Neural cell (in vitro differentiated cells): ENCODE results near the gene CRYGS. TPM values are rescaled to one million over a fixed set of nuclear protein-coding genes. Genes with fewer than 3 reads are reported as not detected.
"Not testable (repeated sequence)": the region's sequence is repeated elsewhere in the genome, so short reads cannot be mapped to it uniquely, and the experiment has no call there.

ENCODE experiments used
- H2AFZ ChIP-seq: fragments of 200-600, 300-800 bp; sonication (generic), shearing (Covaris generic); 2 replicates; pipeline ENCODE4 v1.6.0; 2014; ENCODE audit warnings: low read depth, mild to moderate bottlenecking, antibody characterized with exemption, low read length, moderate library complexity
- H3F3A ChIP-seq: fragments of 200-600 bp; shearing (Covaris generic); 2 replicates; pipeline ENCODE4 v1.6.1; 2016; ENCODE audit warnings: mild to moderate bottlenecking, moderate library complexity, mixed read lengths, antibody characterized with exemption, low read length; ENCODE audit not compliant: insufficient read depth, poor library complexity, severe bottlenecking
- H3K27ac ChIP-seq: fragments of 200-600, 300-800 bp; sonication (generic), shearing (Covaris generic); 2 replicates; pipeline ENCODE4 v1.5.1; 2014; ENCODE audit warnings: mild to moderate bottlenecking, low read length, moderate library complexity
- H3K27me3 ChIP-seq: fragments of 300-800, 200-600 bp; sonication (generic), shearing (Covaris generic); 2 replicates; pipeline ENCODE4 v1.6.0; 2014; ENCODE audit warnings: mild to moderate bottlenecking, low read depth, low read length, moderate library complexity; ENCODE audit not compliant: insufficient read depth
- H3K36me3 ChIP-seq: fragments of 300-800, 200-600 bp; sonication (generic), shearing (Covaris generic); 2 replicates; pipeline ENCODE4 v1.5.1; 2014; ENCODE audit warnings: mild to moderate bottlenecking, antibody characterized with exemption, low read length, moderate library complexity; ENCODE audit not compliant: insufficient read depth
- H3K4me2 ChIP-seq: fragments of 300-800, 200-600 bp; sonication (generic), shearing (Covaris generic); 2 replicates; pipeline ENCODE4 v1.6.0; 2014; ENCODE audit warnings: mild to moderate bottlenecking, low read length
- H3K4me3 ChIP-seq: fragments of 300-800, 200-600 bp; sonication (generic), shearing (Covaris generic); 2 replicates; pipeline ENCODE4 v1.5.1; 2014; ENCODE audit warnings: mild to moderate bottlenecking, low read length, moderate library complexity
- H3K79me2 ChIP-seq: fragments of 200-600 bp; shearing (Covaris generic); replicated peaks from 2 replicates; pipeline ENCODE4 v1.6.0; 2014; ENCODE audit warnings: mild to moderate bottlenecking, low read length, moderate library complexity; ENCODE audit not compliant: insufficient read depth
- H3K9ac ChIP-seq: fragments of 300-800, 200-600 bp; sonication (generic), shearing (Covaris generic); 2 replicates; pipeline ENCODE4 v1.6.1; 2016; ENCODE audit warnings: mild to moderate bottlenecking, low read length, mixed read lengths
- H3K9me2 ChIP-seq: fragments of 200-600 bp; shearing (Covaris generic); 2 replicates; pipeline ENCODE4 v1.6.1; 2016; ENCODE audit warnings: mild to moderate bottlenecking, low read length, mixed read lengths; ENCODE audit not compliant: insufficient read depth
- H3K9me3 ChIP-seq: fragments of 200-600, 300-800 bp; sonication (generic), shearing (Covaris generic); 2 replicates; pipeline ENCODE4 v1.6.1; 2016; ENCODE audit warnings: mild to moderate bottlenecking, mixed run types, low read length, moderate library complexity, mixed read lengths
- H4K20me1 ChIP-seq: fragments of 200-600 bp; shearing (Covaris generic); 2 replicates; pipeline ENCODE4 v1.6.1; 2016; ENCODE audit warnings: mild to moderate bottlenecking, mixed run types; ENCODE audit not compliant: insufficient read depth
- EP300 ChIP-seq: fragments of 450-650 bp; conservative IDR thresholded peaks from 2 replicates; pipeline ENCODE4 v1.6.1; 2014; ENCODE audit warnings: antibody characterized with exemption, mild to moderate bottlenecking, moderate library complexity; ENCODE audit not compliant: poor library complexity, severe bottlenecking
- EZH2 ChIP-seq: fragments of 200-600, 300-800 bp; shearing (Covaris generic), sonication (generic); IDR thresholded peaks from 2 replicates; pipeline ENCODE4 v1.6.1; 2014; ENCODE audit warnings: antibody characterized with exemption, low read length, borderline replicate concordance, mild to moderate bottlenecking; ENCODE audit not compliant: insufficient read depth, poor library complexity, severe bottlenecking
- MXI1 ChIP-seq: fragments of 450-650 bp; conservative IDR thresholded peaks from 2 replicates; pipeline ENCODE4 v1.6.1; 2014; ENCODE audit warnings: antibody characterized with exemption, mild to moderate bottlenecking; ENCODE audit not compliant: poor library complexity, severe bottlenecking
- POLR2AphosphoS5 ChIP-seq: IDR thresholded peaks from 2 replicates; pipeline ENCODE4 v1.6.1; 2012
- RAD21 ChIP-seq: fragments of 450-650 bp; conservative IDR thresholded peaks from 2 replicates; pipeline ENCODE4 v1.6.1; 2014; ENCODE audit warnings: antibody characterized with exemption, mild to moderate bottlenecking, moderate library complexity
- SMC3 ChIP-seq: fragments of 450-650 bp; conservative IDR thresholded peaks from 2 replicates; pipeline ENCODE4 v1.6.1; 2014; ENCODE audit warnings: antibody characterized with exemption, mild to moderate bottlenecking, moderate library complexity; ENCODE audit not compliant: poor library complexity
- TAF1 ChIP-seq: IDR thresholded peaks from 2 replicates; pipeline ENCODE4 v1.6.1; 2012; ENCODE audit warnings: low read depth
- polyA plus RNA-seq: library from polyadenylated mRNA; depleted of rRNA; stranded (reverse); fragments of >200 nt; gene quantifications from 2 replicates; pipeline ENCODE4 v1.2.3, GENCODE V29; 2014
- TF ChIP-seq, protein P1 (sequence below): IDR thresholded peaks from 2 replicates; pipeline ENCODE4 v1.6.1; 2012; ENCODE audit warnings: borderline replicate concordance
- TF ChIP-seq, protein P2 (sequence below): fragments of 450-650 bp; IDR thresholded peaks from 2 replicates; pipeline ENCODE4 v1.5.1; 2014; ENCODE audit warnings: antibody characterized with exemption, mild to moderate bottlenecking, moderate library complexity; ENCODE audit not compliant: poor library complexity, severe bottlenecking

CRYGS gene
- polyA plus RNA-seq, 1 donor from 2014 or later, result 7.7 TPM

DNA sequence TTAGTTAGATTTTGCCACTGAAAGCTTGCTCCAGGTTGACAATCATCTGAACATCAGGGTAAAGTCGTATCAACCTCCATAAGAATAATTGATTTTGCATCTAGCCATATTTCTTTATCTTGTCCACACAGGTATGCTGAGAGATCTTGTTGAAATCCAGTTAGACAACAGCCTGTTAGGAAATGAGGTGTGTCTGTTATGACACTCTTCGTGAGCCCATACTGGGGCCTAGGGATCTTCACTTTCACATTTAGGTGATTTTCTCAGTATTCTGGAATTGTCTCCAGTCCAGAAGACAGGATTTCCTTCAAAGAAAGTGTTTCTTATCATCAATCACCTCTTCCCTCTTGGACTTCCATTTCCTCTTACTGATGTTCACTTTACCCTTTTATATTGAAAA is 44.5 kb upstream of the CRYGS start:
- H3K4me3 ChIP-seq, result no peak overlapping the region
- no peak overlapping the region for H3K27ac ChIP-seq
- H3K27me3 ChIP-seq, result no peaks in the 10 kb centered on the region
- H3K9ac ChIP-seq, result no peak overlapping the region
- no peaks in the 10 kb centered on the region for H3F3A ChIP-seq
- no peak overlapping the region for H3K4me2 ChIP-seq
- no peaks in the 10 kb centered on the region for H3K9me3 ChIP-seq
- no peaks in the 10 kb centered on the region for H3K36me3 ChIP-seq
- H3K79me2 ChIP-seq, result no peaks in the 10 kb centered on the region
- H2AFZ ChIP-seq, result no peak overlapping the region
- no peaks in the 10 kb centered on the region for H3K9me2 ChIP-seq
- TF ChIP-seq EZH2, result no peak
- no peak for TF ChIP-seq POLR2AphosphoS5
- TF ChIP-seq, protein P1, sequence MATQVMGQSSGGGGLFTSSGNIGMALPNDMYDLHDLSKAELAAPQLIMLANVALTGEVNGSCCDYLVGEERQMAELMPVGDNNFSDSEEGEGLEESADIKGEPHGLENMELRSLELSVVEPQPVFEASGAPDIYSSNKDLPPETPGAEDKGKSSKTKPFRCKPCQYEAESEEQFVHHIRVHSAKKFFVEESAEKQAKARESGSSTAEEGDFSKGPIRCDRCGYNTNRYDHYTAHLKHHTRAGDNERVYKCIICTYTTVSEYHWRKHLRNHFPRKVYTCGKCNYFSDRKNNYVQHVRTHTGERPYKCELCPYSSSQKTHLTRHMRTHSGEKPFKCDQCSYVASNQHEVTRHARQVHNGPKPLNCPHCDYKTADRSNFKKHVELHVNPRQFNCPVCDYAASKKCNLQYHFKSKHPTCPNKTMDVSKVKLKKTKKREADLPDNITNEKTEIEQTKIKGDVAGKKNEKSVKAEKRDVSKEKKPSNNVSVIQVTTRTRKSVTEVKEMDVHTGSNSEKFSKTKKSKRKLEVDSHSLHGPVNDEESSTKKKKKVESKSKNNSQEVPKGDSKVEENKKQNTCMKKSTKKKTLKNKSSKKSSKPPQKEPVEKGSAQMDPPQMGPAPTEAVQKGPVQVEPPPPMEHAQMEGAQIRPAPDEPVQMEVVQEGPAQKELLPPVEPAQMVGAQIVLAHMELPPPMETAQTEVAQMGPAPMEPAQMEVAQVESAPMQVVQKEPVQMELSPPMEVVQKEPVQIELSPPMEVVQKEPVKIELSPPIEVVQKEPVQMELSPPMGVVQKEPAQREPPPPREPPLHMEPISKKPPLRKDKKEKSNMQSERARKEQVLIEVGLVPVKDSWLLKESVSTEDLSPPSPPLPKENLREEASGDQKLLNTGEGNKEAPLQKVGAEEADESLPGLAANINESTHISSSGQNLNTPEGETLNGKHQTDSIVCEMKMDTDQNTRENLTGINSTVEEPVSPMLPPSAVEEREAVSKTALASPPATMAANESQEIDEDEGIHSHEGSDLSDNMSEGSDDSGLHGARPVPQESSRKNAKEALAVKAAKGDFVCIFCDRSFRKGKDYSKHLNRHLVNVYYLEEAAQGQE, result no peak
- TF ChIP-seq, protein P2, sequence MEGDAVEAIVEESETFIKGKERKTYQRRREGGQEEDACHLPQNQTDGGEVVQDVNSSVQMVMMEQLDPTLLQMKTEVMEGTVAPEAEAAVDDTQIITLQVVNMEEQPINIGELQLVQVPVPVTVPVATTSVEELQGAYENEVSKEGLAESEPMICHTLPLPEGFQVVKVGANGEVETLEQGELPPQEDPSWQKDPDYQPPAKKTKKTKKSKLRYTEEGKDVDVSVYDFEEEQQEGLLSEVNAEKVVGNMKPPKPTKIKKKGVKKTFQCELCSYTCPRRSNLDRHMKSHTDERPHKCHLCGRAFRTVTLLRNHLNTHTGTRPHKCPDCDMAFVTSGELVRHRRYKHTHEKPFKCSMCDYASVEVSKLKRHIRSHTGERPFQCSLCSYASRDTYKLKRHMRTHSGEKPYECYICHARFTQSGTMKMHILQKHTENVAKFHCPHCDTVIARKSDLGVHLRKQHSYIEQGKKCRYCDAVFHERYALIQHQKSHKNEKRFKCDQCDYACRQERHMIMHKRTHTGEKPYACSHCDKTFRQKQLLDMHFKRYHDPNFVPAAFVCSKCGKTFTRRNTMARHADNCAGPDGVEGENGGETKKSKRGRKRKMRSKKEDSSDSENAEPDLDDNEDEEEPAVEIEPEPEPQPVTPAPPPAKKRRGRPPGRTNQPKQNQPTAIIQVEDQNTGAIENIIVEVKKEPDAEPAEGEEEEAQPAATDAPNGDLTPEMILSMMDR, result no peak
- TF ChIP-seq MXI1, result no peak
- no peak for TF ChIP-seq TAF1
- TF ChIP-seq SMC3, result no peak
- no peak for TF ChIP-seq RAD21
- no peak for TF ChIP-seq EP300
- H4K20me1 ChIP-seq, result no peaks in the 10 kb centered on the region

DNA sequence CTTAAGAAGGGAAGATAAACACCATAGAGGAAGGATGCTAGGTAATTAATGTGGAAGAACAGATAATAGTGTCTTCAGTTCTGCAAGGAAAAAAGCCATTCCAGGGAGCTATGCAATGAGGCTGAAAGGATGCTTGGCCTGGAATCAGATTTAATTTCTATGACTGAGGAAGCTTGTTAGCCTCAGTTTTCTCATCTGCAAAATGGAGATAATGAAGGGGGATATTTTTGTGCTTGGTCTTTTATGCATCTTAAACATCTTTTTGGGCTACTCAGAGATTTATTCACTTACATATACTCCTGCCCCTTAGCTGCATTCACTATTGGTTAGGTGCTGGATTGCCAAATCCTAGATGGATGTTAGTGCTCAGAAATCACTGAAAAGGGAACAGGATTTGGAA is 43.0 kb upstream of the CRYGS start:
- H3K4me2 ChIP-seq, result no peak overlapping the region

DNA sequence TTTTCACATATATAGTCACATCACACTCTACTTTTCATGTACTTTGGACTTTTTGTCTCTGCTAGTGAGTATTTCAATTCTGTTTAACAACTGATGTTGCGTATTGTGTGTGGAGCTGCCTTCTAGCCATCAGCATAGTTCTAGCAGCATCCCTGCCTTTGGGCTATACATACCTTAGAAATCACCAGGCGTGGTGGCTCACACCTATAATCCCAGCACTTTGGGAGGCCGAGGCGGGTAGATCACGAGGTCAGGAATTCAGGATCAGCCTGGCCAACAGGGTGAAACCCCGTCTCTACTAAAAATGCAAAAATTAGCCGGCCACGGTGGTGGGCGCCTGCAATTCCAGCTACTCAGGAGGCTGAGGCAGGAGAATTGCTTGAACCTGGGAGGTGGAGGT is 42.1 kb upstream of the CRYGS start:
- not testable (repeated sequence) for H3K79me2 ChIP-seq, H3K36me3 ChIP-seq, H3K9ac ChIP-seq, H2AFZ ChIP-seq, H3F3A ChIP-seq, H4K20me1 ChIP-seq, H3K4me2 ChIP-seq, H3K9me2 ChIP-seq, H3K27me3 ChIP-seq, H3K27ac ChIP-seq, H3K4me3 ChIP-seq, H3K9me3 ChIP-seq

More for the DNA sequence above, 43.0 kb upstream of the CRYGS start:
- Histone ChIP-seq H4K20me1 (no peaks in the 10 kb centered on the region), H3K9ac (no peak overlapping the region), H3K4me3 (no peak overlapping the region), H3K9me2 (no peaks in the 10 kb centered on the region), H3K27ac (no peak overlapping the region), H3K9me3 (no peaks in the 10 kb centered on the region), H3K27me3 (no peaks in the 10 kb centered on the region), H2AFZ (no peak overlapping the region), H3K36me3 (no peaks in the 10 kb centered on the region), H3K79me2 (no peaks in the 10 kb centered on the region), H3F3A (no peaks in the 10 kb centered on the region)
- TF ChIP-seq MXI1 (no peak), EZH2 (no peak), SMC3 (no peak), TAF1 (no peak), POLR2AphosphoS5 (no peak), EP300 (no peak), RAD21 (no peak)
- TF ChIP-seq, protein P1, result no peak
